D721Med (cell line): ENCODE measurements around the gene LMF1.

Experiments
- DNase-seq: peaks from one replicate; pipeline ENCODE4 v3.0.0; 2011; ENCODE audit warnings: low spot score; ENCODE audit not compliant: insufficient read length
- FAIRE-seq: peaks from 2 replicates; lab custom pipeline; 2011; peaks lifted over from hg19 to GRCh38; lab: Jason Lieb, UNC
- TF ChIP-seq, protein P1 (sequence below): IDR thresholded peaks from 2 replicates; pipeline ENCODE4 v1.5.1; 2012; ENCODE audit warnings: mild to moderate bottlenecking, control low read depth; ENCODE audit not compliant: insufficient read depth; ENCODE audit errors: missing control alignments

Gene LMF1

DNA sequence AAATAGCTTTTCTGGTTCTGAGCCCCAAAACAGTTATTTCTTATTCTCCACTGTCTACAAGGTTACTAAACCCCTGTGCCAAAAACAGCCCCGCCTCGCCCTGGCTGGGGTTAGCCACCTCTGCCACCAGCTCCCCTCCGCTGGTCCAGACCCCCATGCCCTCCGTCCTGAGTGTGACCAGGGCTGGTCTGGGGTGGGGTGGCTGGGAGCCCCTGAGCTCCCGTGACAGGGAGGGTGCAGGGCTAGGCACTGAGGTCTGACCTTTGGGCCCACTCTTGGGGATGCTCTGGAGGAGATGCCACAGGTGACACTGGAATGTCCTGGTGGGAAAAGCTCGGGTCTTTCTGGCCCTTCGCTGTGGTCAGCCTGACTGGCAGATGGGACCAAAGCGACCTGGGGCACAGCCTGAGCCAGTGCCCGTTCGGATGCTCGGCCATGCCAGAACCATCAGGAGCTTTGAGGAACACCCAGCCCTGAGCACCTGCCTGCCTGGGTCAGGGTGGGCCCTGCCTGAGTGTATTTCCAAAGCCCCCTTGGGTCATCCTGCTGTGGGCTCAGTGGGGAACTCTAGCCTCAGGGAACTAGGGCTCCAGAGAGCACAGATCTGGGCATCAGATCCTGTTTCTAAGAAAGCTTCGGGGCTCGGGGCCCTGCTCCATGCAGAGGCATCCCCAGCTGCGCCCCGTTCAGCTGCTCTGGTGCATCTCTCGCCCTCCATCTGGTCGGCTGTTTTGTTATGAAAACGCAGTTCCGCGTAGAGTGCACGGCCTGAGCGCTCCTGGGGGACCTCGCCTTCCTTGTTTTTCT, 98.1 kb downstream of the LMF1 start:
- FAIRE-seq, result no peak
- TF ChIP-seq, protein P1, sequence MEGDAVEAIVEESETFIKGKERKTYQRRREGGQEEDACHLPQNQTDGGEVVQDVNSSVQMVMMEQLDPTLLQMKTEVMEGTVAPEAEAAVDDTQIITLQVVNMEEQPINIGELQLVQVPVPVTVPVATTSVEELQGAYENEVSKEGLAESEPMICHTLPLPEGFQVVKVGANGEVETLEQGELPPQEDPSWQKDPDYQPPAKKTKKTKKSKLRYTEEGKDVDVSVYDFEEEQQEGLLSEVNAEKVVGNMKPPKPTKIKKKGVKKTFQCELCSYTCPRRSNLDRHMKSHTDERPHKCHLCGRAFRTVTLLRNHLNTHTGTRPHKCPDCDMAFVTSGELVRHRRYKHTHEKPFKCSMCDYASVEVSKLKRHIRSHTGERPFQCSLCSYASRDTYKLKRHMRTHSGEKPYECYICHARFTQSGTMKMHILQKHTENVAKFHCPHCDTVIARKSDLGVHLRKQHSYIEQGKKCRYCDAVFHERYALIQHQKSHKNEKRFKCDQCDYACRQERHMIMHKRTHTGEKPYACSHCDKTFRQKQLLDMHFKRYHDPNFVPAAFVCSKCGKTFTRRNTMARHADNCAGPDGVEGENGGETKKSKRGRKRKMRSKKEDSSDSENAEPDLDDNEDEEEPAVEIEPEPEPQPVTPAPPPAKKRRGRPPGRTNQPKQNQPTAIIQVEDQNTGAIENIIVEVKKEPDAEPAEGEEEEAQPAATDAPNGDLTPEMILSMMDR, result no peak
- no peak for DNase-seq

DNA sequence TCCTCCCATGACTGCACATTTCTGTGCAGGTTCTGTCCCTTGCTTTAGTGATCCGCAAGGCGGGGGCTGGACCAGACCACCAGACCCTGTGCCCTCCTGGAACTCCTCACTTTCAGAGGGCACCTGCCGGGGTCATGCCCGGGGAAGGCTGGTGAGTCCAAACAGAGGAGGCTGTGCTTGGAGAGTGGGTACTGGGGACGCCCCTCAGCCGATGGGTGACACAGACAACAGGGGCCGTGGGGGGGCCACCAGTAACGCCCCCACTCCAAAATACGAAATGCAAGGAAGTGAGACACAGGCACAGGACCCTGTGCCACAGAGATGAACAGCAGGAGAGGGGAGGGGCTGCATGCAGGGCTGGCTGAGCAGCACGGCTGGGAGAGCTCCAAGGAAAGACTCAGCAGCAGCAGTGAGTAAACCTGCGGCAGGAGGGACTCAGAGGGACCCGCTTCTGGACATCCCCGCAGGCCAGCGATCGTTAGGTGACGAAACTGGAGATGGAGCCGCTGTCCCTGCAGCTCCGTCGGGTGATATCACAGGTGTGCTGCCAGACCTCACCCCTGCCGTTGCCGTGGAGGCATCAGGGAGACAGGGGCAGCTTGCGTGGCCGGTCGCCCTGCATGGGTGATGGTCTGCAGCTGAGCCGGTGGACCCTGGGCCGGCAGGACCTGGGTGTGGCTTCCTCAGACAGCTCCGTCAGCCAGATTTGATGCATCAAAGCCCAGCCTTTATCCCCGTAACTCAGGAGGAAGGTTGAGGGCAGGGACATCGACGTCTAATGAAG, 99.0 kb downstream of the LMF1 start:
- TF ChIP-seq, protein P1, result no peak
- no peak for FAIRE-seq
- DNase-seq, result no peak

DNA sequence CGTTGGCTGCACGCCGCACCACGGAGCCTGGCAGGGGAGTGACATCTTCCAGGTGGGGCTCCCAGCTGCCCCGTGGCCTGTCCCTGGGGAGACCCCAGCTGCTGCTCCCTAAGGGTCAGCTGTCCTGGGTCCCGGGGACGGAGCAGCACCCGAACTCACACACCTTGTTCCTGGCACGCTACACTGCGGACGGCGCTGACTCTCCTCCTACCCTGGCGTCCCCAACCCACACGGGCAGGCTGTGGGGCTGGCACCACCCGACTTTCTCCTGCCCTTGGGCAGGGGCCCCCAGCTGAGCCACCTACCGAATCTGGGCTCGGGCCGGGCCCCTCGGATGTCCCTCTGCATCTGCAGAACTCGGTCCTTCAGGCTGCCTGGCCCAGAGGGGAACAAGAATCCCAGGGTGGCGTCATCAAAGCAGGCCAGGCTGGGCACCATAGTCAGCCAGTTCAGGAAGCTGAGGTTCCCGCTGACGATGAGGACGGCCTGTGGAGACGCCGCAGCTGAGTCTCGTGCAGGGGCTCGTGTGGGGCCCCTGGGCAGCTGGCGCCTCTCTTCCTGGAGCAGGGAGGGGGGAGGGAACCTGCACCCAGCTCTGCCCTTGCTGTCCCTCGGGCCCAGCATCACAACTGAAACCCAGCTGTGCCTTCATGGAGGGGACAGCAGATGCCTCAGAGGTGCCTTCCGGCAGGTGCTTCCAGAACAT, 99.8 kb downstream of the LMF1 start:
- FAIRE-seq (no peak), DNase-seq (no peak)
- TF ChIP-seq, protein P1, result no peak

DNA sequence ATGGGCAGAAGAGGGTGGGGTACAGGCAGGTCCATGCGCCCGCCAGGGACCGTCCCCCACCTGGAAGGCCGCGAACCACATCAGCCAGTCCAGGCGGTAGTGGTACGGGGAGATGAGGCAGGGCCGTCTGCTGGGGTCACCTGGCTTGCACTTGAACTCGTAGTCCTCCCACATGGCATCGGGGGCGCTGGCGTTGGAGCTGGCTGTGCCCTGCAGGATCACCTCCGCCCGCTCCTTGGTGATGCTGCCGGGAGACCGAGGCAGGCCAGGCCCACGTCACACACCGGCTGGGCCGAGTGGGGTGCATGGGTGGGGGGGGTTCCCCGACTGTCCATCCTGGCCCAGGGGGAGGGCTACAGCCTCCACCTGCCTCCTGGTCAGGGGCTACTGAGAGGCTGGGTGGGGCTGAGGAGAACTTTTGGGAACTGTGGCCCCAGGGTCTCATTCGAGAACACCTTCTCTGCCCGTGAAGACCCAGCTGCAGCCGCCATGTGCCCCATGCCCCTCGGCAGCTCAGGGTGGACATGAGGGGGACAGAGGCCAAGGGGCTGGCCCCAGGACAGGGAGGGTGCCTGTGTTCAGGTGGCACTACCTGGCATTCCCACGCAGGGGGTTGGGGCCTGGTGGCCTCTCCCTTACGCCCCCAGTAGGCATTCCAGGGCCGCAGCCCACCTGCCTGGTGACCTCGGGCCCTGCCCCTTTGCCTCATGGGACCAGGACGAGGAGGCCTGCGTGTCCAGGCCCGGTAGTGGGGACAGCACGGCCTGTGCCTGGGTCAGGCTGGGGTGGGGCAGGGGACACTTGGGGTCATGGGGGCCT, 100.8 kb downstream of the LMF1 start:
- no peak for DNase-seq
- no peak for FAIRE-seq
- TF ChIP-seq, protein P1, result no peak

DNA sequence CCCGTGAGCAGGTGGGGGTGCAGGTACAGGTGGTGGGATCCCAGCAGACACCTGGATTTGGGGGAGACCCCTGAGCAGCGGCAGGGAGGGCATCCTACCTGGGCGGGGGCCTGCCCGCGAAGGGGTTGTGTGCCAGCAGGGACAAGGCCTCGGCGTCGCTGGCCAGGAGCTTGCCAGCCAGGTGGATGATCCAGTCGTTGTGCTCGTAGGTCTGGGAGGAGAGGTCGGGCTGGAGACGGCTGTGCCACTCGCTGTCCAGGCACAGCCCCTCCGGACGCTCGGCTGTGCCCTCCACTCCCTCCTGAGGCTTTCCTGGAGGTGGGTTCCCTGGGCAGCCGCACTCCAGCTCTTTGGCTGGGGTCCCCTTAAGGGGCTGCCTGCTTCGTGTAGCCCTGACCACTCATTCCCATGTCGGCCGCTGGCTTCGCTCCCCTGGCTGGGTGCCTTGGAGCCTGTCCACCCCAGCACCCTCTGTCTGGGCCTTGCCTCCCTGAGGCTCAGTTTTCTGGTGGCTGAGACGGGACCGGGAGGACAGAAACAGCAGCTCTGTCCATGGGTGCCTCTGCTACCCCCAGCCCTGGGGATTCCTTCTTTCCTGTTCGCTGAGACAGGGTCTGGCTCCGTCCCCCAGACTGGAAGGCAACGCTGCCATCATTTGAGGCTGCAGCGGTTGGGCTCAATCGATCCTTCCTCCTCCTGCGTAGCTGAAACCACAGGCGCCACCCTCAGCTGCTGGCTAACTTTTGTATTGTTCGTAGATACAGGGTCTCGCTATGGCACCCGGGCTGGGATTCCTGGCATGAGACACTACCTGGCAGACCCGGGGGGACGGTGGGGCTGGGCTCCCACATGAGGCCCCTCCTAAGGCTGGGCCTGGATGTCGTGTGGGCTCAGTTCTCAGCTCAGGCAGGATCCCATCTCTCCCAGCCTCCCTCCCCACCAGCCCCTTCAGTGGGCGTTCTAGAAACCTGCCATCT, 101.7 kb downstream of the LMF1 start:
- FAIRE-seq (no peak), DNase-seq (no peak)
- TF ChIP-seq, protein P1, result no peak

DNA sequence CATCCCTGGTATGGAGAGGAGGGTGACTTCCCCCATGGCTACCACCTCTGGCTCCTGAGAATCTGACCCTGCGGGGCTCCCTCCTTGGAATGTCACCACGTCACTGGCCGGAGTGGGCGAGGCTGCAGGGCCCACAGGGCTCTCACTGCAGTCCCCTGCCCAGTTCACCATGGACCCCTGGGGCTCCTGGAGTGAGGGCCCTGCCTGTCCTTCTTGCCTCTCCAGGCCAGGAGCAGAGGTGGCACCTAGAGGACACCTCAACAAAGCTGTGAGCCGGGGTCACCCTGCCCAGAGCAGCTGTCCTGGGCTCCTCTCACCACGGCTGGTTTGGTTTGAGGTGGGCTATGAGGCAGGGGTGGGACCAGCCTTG, 102.4 kb downstream of the LMF1 start:
- FAIRE-seq, result no peak
- TF ChIP-seq, protein P1, result no peak
- DNase-seq, result no peak
